Stomach (tissue), 4 donors: Measurements from ENCODE around the gene CLTCL1.

Source experiments
- CTCF ChIP-seq, 7 experiments: fragments of 450-650 bp in 4 of 7; fragments of 200-600 bp in 3 of 7; sonication (generic) in 3 of 7; IDR thresholded peaks; one replicate each; pipeline ENCODE4 v1.5.1; 2016 to 2019; ENCODE audit warnings: antibody characterized with exemption in 7 of 7, control low read depth in 2 of 7, mild to moderate bottlenecking in 1 of 7
- EP300 ChIP-seq: sonication (generic); formaldehyde crosslinking; IDR thresholded peaks from one replicate; pipeline ENCODE4 v1.6.1; 2017; ENCODE audit warnings: antibody characterized with exemption
- POLR2A ChIP-seq, 4 donors: fragments of 450-650 bp; IDR thresholded peaks; one replicate each; pipeline ENCODE4 v1.6.1; 2016; ENCODE audit warnings: antibody characterized with exemption in 4 of 4, control low read depth in 2 of 4, mild to moderate bottlenecking in 1 of 4, moderate library complexity in 1 of 4
- POLR2AphosphoS5 ChIP-seq, 3 donors: sonication (generic); formaldehyde crosslinking; IDR thresholded peaks; one replicate each; pipeline ENCODE4 v1.6.1; 2016; ENCODE audit warnings: antibody characterized with exemption in 3 of 3

GRCh38 chr22:19134176-19134831 is 157.2 kb downstream of the CLTCL1 start:
- no peak for TF ChIP-seq POLR2A (IDR thresholded peaks at IDR 0.05)
- no peak for TF ChIP-seq POLR2AphosphoS5 (IDR thresholded peaks at IDR 0.05)
- no peak for TF ChIP-seq CTCF (IDR thresholded peaks at IDR 0.05)
- no peak for TF ChIP-seq EP300
